Stimulated activated naive CD8-positive, alpha-beta T cell treated with anti-CD3 and anti-CD28 coated beads, Interleukin-15, amount 100 ng/mL, for 72 hours (primary cell): ENCODE data around the gene SLC25A33.

Experiments
- ATAC-seq: fragments of 150-1000 bp; cut with Tn5 transposase; 2 replicates; pipeline ENCODE4 v1.10.0; 2021; ENCODE audit warnings: mild to moderate bottlenecking, moderate library complexity
- DNase-seq, 2 donors: peaks; one replicate each; pipeline ENCODE4 v3.0.0; 2021 to 2022
- H3K27ac Mint-ChIP-seq, 2 donors: one replicate each; pipeline ENCODE4 v1.8.0; 2022; ENCODE audit warnings: mild to moderate bottlenecking in 2 of 2, mixed read lengths in 2 of 2, moderate library complexity in 2 of 2
- H3K27me3 Mint-ChIP-seq: one replicate; pipeline ENCODE4 v1.8.0; 2022; ENCODE audit warnings: mixed read lengths
- H3K4me1 Mint-ChIP-seq: one replicate; pipeline ENCODE4 v1.8.0; 2022; ENCODE audit warnings: mild to moderate bottlenecking, mixed read lengths
- H3K4me3 Mint-ChIP-seq, 2 donors: one replicate each; pipeline ENCODE4 v1.8.0; 2022; ENCODE audit warnings: mild to moderate bottlenecking in 2 of 2, mixed read lengths in 2 of 2, moderate library complexity in 1 of 2
- H3K9me3 Mint-ChIP-seq, 2 donors: one replicate each; pipeline ENCODE4 v1.8.0; 2022; ENCODE audit warnings: mixed read lengths in 2 of 2

The SLC25A33 gene

DNA sequence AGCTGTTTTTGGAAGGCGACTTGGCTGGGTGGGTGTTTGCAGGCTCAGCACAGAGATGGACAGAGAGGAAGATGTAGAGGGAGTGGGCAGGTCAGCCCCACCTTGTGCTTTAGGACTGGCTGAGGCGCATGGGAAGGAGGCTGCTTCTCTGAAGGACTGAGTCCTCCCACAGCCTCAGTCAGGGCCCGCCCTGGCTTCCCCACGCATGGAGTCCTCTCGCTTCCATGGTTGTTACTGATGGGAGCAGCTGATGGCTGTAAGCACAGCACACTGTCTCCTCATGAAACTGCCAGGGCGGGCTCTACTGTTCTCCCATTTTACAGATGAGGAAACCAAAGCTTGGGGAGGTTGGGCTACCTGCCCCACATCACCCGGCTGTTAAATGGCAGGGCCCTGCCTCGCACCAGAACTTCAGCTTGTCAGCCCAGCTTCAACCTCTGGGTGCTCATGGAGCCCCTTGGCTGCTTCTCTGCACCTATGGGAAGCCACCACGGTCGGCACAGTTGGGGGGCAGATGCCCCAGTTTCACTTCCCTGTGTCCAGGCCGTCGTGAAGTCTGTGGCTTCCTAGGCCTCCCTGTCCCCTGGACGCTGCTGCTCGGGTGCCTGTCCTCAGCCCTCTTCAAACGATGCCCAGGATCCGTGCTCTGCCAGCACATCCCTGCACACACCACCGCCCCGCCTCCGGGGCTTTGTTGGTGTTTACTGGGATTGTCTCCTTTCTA lies 51.8 kb downstream of the SLC25A33 start:
- ATAC-seq (no peak), DNase-seq (no peak)
- H3K27me3 Mint-ChIP-seq: no peaks in the 10 kb centered on the region
- H3K4me1 Mint-ChIP-seq: peaks cover 63% of the 10 kb centered on the region
- no peaks in the 10 kb centered on the region for H3K9me3 Mint-ChIP-seq
- H3K27ac Mint-ChIP-seq: no peak overlapping the region
- H3K4me3 Mint-ChIP-seq: peak overlapping the region in 1 of 2 donors; percentile 0

GRCh38 chr1:9591669-9592509 lies 52.6 kb downstream of the SLC25A33 start:
- ATAC-seq (no peak), DNase-seq (no peak)
- Mint-ChIP-seq H3K4me1 (peaks cover 63% of the 10 kb centered on the region), H3K27ac (no peak overlapping the region), H3K27me3 (no peaks in the 10 kb centered on the region), H3K9me3 (no peaks in the 10 kb centered on the region), H3K4me3 (no peak overlapping the region)

DNA sequence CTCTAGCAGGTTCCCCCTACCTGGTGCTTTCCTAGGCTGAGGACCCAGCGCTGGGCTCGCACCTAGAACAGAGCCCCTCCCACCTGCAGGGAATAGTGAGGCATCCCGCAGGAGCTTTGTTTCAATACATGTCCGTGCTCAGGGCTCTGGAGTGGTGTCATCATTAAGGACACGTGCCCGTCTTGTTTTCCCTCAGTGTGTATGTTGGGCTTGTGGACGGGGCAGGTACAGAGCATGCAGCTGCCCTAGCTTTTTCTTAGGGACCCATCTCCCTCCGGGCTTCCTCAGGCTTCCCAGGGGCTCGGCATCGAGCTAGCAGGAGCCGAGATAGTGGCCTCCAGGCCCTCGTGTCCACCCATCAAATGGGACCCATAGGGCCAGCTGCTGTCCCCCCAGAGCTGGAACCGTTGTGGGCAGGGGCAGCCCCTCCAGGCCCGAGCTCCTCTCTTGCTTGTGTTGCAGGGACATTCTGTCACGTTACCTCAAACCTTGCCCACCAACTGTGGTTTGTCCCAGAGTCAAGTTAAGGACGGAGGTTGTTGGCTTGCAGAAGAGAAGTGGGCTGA lies 53.3 kb downstream of the SLC25A33 start:
- Mint-ChIP-seq H3K9me3 (no peaks in the 10 kb centered on the region), H3K4me3 (no peak overlapping the region), H3K27me3 (no peaks in the 10 kb centered on the region), H3K4me1 (peaks cover 63% of the 10 kb centered on the region), H3K27ac (peak overlapping the region in 1 of 2 donors; percentile 82)
- no peak for DNase-seq
- no peak for ATAC-seq

GRCh38 chr1:9593147-9593491 lies 53.9 kb downstream of the SLC25A33 start:
- no peak for ATAC-seq

DNA sequence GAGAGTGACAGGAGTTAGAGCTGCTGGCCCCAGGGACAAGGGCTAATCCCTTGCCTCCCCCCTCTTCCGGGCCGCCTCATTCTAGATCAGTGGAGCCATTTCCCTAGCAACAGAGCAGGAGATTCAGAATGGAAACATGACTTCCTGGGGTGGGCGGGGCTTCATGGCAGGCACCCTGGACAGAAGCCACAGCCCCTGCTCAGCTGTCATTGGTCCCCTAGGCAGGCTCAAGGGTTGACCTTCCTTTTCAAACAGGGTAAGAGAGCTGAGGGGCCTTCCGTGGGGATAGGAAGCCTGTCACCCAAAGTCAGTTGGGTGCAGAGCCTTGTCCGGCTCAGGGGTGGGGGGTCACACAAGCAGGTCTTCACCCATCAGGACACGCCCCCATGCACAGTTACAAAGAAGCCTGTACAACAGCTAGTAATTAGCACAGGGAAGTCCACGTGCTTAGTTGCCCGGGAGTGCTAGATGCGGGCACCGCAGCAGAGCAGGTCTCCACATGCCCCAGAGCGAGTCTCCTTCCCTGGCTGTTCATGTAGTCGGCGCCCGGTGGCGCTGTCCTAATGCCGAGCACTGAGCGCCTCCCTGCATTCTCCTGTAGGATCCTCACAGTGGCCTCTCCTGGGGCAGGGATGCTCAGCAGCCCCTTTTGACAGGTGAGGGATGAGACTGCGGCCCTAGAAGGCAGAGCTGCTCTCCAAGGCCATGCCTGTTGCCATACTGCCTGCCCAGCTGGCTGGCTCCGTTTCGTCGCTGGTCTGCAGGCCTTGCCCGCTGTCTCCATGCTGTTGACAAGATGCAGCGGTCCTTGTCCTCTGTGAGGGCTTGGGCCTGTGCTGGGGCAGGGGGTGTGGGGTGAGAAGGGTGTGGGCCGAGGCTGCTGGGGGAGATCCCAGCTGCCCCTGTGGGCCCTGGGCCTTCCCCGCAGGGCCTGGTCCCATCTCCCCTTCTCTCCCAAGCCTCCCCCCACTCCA lies 54.5 kb downstream of the SLC25A33 start:
- Mint-ChIP-seq H3K27me3 (no peaks in the 10 kb centered on the region), H3K4me1 (peaks cover 58% of the 10 kb centered on the region), H3K9me3 (no peaks in the 10 kb centered on the region), H3K27ac (peak overlapping the region; percentile 82), H3K4me3 (no peak overlapping the region)
- ATAC-seq: peak; percentile 29
- peak in 1 of 2 donors; percentile 56 for DNase-seq

More at GRCh38 chr1:9593147-9593491, 53.9 kb downstream of the SLC25A33 start:
- Mint-ChIP-seq H3K4me3 (no peak overlapping the region), H3K9me3 (no peaks in the 10 kb centered on the region), H3K27me3 (no peaks in the 10 kb centered on the region), H3K27ac (peak overlapping the region in 1 of 2 donors; percentile 82), H3K4me1 (peaks cover 61% of the 10 kb centered on the region)
- no peak for DNase-seq

- ATAC-seq (no peak), DNase-seq (no peak)
- H3K9me3 Mint-ChIP-seq: no peaks in the 10 kb centered on the region
- H3K4me3 Mint-ChIP-seq: no peak overlapping the region
- no peaks in the 10 kb centered on the region for H3K27me3 Mint-ChIP-seq
- peaks cover 55% of the 10 kb centered on the region for H3K4me1 Mint-ChIP-seq
- peak overlapping the region in 1 of 2 donors; percentile 34 for H3K27ac Mint-ChIP-seq
Observed at GRCh38 chr1:9594471-9595155, 55.3 kb downstream of the SLC25A33 start.

GRCh38 chr1:9595156-9595967 lies 56.1 kb downstream of the SLC25A33 start:
- Mint-ChIP-seq H3K4me3 (no peak overlapping the region), H3K9me3 (no peaks in the 10 kb centered on the region), H3K27ac (no peak overlapping the region), H3K27me3 (no peaks in the 10 kb centered on the region), H3K4me1 (peaks cover 47% of the 10 kb centered on the region)
- DNase-seq (no peak), ATAC-seq (no peak)

DNA sequence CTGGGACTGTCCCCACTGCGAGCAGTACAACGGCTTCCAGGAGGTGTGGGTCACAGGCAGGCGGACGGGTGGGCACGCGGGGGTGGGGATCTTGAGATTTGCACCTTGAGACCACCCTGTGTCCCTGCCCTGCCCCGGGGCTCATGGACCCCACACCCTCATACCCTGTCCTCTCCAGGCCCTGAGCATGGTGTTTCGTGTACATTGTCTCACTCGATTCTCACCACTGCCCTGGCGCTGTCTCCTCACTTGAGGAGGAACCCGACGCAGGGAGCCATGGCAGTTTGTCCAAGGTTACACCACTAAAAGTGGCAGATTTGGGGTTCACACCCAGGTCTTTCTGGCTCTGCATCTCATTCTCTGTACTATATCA lies 56.7 kb downstream of the SLC25A33 start:
- H3K4me1 Mint-ChIP-seq: peaks cover 41% of the 10 kb centered on the region
- H3K9me3 Mint-ChIP-seq: no peaks in the 10 kb centered on the region
- no peaks in the 10 kb centered on the region for H3K27me3 Mint-ChIP-seq
- DNase-seq (no peak), ATAC-seq (no peak)
- no peak overlapping the region for H3K27ac Mint-ChIP-seq
- H3K4me3 Mint-ChIP-seq: no peak overlapping the region

DNA sequence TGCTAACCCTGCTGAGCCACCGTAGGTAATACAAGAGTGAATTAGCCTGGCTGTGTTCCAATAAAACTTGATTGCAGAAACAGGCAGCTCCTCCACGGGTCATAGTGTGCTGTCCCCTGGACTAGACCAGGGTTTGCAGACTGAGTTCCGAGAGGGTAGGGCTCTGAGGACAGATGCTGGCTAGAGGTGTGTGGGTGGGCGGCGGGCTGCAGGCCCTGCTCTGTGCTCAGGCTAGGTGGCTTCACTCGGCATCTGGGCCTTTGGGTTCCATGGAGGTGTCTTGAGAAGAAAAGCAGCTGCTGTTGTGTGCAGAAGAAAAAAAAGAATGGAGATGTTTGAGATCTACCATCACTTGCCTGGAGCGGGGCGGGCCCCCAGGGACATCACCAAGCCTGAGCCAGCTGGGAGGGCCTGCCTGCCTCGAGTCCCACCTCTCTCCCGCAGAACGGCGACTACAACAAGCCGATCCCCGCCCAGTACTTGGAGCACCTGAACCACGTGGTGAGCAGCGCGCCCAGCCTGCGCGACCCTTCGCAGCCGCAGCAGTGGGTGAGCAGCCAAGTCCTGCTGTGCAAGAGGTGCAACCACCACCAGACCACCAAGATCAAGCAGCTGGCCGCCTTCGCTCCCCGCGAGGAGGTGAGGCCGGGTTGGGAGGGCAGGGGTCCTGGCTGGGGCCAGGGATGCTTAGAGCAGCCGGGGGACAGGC lies 57.3 kb downstream of the SLC25A33 start:
- H3K4me1 Mint-ChIP-seq: peaks cover 35% of the 10 kb centered on the region
- no peak overlapping the region for H3K4me3 Mint-ChIP-seq
- no peak overlapping the region for H3K27ac Mint-ChIP-seq
- ATAC-seq (no peak), DNase-seq (no peak)
- H3K9me3 Mint-ChIP-seq: no peaks in the 10 kb centered on the region
- H3K27me3 Mint-ChIP-seq: no peaks in the 10 kb centered on the region

- no peak for ATAC-seq
- Mint-ChIP-seq H3K4me3 (peak overlapping the region in 1 of 2 donors; percentile 24), H3K27ac (no peak overlapping the region), H3K9me3 (no peaks in the 10 kb centered on the region), H3K4me1 (peaks cover 25% of the 10 kb centered on the region), H3K27me3 (no peaks in the 10 kb centered on the region)
- DNase-seq: no peak
Observed at GRCh38 chr1:9597361-9598315, 58.4 kb downstream of the SLC25A33 start.

- no peak overlapping the region for H3K4me3 Mint-ChIP-seq
- H3K4me1 Mint-ChIP-seq: peaks cover 18% of the 10 kb centered on the region
- DNase-seq (no peak), ATAC-seq (no peak)
- H3K27ac Mint-ChIP-seq: no peak overlapping the region
- no peaks in the 10 kb centered on the region for H3K9me3 Mint-ChIP-seq
- no peaks in the 10 kb centered on the region for H3K27me3 Mint-ChIP-seq
Observed at GRCh38 chr1:9598316-9598700, 59.0 kb downstream of the SLC25A33 start.

DNA sequence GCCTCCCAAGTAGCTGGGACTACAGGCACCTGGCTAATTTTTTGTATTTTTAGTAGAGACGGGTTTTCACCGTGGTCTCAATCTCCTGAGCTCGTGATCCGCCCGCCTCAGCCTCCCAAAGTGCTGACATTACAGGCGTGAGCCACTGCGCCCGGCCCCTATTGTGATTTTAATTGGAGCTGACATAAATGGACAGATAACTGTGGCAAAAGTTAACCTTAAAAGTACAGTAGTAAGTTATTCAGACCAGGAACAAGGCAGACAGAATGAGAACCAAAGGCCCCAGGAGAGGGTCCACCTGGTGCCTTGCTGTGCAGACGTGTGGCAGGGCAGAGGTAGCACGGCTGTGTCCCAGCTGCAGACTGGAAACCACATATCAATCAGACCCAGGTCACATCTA lies 60.5 kb downstream of the SLC25A33 start:
- Mint-ChIP-seq H3K9me3 (no peaks in the 10 kb centered on the region), H3K27me3 (no peaks in the 10 kb centered on the region), H3K4me1 (peaks cover 7% of the 10 kb centered on the region), H3K27ac (peak overlapping the region in 1 of 2 donors; percentile 67), H3K4me3 (no peak overlapping the region)
- no peak for DNase-seq
- ATAC-seq: no peak
